Omental fat pad (tissue), 4 donors: Measurements from ENCODE around the gene PDLIM7. TPM values are rescaled to one million over a fixed set of nuclear protein-coding genes. Genes with fewer than 3 reads are reported as not detected.
A peak's percentile ranks its signal among the peaks of the same experiment; 100 is the strongest.

ENCODE experiments used
- ATAC-seq: fragments of 150-250 bp; one replicate; pipeline ENCODE4 v1.9.1; 2016; ENCODE audit warnings: mild to moderate bottlenecking, moderate library complexity; ENCODE audit not compliant: low FRiP score
- DNase-seq: peaks from one replicate; pipeline ENCODE4 v3.0.0-alpha.2; 2019; ENCODE audit warnings: low spot score
- CTCF ChIP-seq, 3 donors: fragments of 450-650 bp; IDR thresholded peaks; one replicate each; pipeline ENCODE4 v1.5.1; 2016 to 2017; ENCODE audit warnings: antibody characterized with exemption in 3 of 3, mild to moderate bottlenecking in 3 of 3, moderate library complexity in 2 of 3
- total RNA-seq, 4 donors: library from RNA; depleted of rRNA; stranded (reverse); fragments of >200 nt; gene quantifications; one replicate each; pipeline ENCODE4 v1.1.0, GENCODE V29; 2016

Gene PDLIM7
- total RNA-seq, 4 donors from 2014 or later = 20.0 to 63.2 (median 34.2) TPM

DNA sequence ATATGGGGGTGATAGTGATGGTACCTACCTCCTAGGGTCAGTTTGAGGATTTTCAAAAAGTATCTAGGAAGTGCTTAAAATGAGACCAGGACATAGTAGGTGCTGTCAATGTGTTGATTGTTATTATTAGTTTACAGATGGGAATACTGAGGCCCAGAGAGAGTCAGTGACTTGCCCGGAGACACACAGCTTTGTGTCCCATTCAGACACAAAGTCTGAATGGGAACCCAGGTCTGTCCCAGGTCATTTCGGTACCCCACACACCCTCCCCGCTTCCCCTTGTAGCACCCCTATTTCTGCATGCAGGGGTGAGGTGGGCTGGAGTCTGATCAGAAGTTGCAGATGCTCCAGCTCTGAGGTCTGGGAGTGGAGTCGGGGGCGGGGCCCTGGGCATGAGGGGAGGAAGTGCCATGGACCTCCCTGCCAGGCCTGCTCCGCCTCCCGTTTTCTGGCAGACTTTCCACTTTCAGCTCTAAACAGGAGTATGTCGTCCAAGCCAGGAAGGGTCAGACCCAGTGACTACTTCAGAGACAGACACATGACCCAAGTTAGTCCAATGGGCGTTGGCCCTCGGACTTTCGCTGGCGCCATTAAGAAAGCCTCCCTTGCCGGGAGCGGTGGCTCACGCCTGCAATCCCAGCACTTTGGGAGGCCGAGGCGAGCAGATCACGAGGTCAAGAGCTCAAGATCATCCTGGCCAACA lies 20.7 kb downstream of the PDLIM7 start:
- no peak for DNase-seq
- ATAC-seq = no peak
- TF ChIP-seq CTCF (IDR thresholded peaks at IDR 0.05) = no peak

- DNase-seq (no peak), ATAC-seq (no peak)
- TF ChIP-seq CTCF (IDR thresholded peaks at IDR 0.05) = no peak
Measured at GRCh38 chr5:177475563-177476427, 21.6 kb downstream of the PDLIM7 start.

DNA sequence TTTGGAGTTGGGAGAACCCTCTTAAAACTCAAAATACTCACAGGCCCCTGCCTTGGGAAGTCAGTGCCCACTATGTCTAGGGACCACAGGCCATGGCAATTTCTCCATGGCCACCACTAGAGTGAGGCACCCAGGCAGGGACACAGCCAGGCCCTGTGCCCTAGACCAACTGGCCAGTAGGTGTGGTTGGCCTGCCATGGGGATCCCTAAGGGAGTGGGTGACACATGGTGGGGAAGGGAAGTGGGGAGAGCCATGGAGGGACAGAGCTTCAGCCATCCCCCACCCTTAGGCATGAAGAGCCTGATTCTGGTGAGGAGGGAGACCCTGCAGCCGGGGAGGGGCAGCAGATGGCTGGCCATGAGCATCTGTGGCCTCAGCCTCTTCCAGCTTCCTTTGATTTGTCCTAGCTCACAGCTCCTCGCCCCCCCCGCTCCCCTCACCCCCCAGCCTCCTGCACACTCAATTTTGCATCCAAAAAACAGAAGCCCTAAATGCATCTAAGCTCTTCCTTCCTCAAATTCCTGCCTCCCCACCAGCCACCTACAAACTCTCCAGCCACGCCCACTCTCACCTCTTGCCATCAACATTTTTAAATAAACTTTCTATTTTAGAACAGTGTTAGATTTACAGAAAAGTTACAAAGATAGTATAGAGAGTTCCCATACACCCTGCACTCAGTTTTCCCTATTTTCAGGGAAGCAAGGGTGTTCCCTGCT lies 22.4 kb downstream of the PDLIM7 start:
- ATAC-seq (no peak), DNase-seq (no peak)
- no peak for TF ChIP-seq CTCF (IDR thresholded peaks at IDR 0.05)

DNA sequence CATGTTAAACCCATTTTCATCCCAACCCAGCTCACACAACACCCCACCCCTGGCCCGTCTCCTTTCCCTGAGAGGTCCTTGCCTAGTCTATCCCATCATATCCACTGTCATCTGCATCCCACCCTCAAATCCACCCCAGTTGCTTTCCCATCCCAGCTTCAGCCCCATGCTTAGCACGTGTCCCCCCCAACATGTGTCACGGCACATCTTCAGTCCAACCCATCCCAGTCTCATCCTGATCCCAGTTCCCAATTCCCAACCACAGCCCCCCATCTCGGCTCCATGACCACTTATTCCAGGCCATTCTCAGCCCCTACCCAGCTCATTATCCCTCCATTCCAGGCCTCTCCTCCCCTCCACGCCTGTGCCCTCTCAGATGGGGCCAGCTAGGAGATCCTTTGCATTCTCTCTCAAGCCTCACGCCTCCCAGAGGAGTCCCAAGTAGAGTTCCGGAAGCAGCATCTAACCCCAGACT lies 23.4 kb downstream of the PDLIM7 start:
- no peak for TF ChIP-seq CTCF (IDR thresholded peaks at IDR 0.05)
- DNase-seq (no peak), ATAC-seq (no peak)

DNA sequence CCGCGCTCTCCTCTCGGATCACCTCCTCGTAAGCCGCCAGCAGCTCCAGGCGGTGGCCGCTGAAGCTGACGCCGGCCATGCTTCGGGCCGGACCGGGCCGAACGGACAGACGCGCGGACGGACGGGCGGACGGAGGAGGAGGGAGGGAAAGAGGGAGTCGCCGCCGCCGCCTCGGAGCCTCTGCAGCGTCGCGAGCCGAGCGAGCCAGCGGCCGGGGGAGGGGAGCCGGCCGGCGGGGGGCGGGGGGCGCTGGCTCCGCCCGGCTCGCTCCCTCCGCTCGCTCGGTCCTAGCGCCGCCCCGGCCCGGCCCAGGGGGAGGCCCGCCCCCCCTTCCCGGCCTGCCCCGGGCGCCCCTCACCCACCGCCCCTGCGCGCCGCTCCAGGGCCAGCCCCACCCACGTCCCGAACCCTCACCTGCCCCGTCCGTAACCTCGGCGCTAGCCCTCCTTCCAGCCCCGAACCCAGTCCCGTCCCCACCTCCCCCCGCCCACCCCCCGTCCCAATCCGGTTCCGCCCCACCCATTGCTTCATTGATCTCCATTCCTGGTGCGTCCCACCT lies 23.9 kb downstream of the PDLIM7 start, which contains the start of gene DBN1:
DBN1 (minus strand) TSS at position 192 of the 559 bp plus-strand sequence; CDS start at position 79, 113 bp downstream.
- TF ChIP-seq CTCF (IDR thresholded peaks at IDR 0.05) = no peak
- no peak for DNase-seq
- peak; percentile 61 for ATAC-seq
